GM18868 (cell line): ENCODE measurements around the gene GPN2.
A peak's percentile ranks its signal among the peaks of the same experiment; 100 is the strongest.

ENCODE experiments used
- ATAC-seq: cut with Tn5 transposase; IDR thresholded peaks from one replicate; pipeline ENCODE4 v1.9.1; 2021; ENCODE audit warnings: mild to moderate bottlenecking, moderate library complexity; ENCODE audit not compliant: unreplicated experiment

GPN2 gene

GRCh38 chr1:26889551-26890466 lies at the start of gene GPN2:
Gene GPN2 (minus strand): TSS chr1:26890283. CDS start chr1:26890096, 187 bp downstream.
- peak; percentile 88 for ATAC-seq

GRCh38 chr1:26938659-26939025 lies 48.6 kb upstream of the GPN2 start:
- no peak for ATAC-seq

GRCh38 chr1:26938004-26938658 lies 48.0 kb upstream of the GPN2 start:
- ATAC-seq = no peak

GRCh38 chr1:26936823-26937222 lies 46.7 kb upstream of the GPN2 start:
- no peak for ATAC-seq

- no peak for ATAC-seq
Measured at GRCh38 chr1:26932531-26932930, 42.4 kb upstream of the GPN2 start.

- no peak for ATAC-seq
Measured at GRCh38 chr1:26923711-26924110, 33.6 kb upstream of the GPN2 start.

GRCh38 chr1:26922901-26923300 lies 32.8 kb upstream of the GPN2 start:
- no peak for ATAC-seq

- no peak for ATAC-seq
Measured at GRCh38 chr1:26922431-26922729, 32.3 kb upstream of the GPN2 start.

- ATAC-seq = peak; percentile 97
Measured at GRCh38 chr1:26921540-26922430, 31.7 kb upstream of the GPN2 start, which contains the start of gene NUDC. Gene NUDC (plus strand): TSS chr1:26921743. CDS start chr1:26921849, 106 bp downstream.

- ATAC-seq = peak; percentile 24
Measured at GRCh38 chr1:26921126-26921539, 31.1 kb upstream of the GPN2 start.

- ATAC-seq = no peak
Measured at GRCh38 chr1:26915204-26915842, 25.2 kb upstream of the GPN2 start.

GRCh38 chr1:26913754-26914619 lies 23.9 kb upstream of the GPN2 start, which contains the start of gene NR0B2:
Gene NR0B2 (minus strand): TSS chr1:26913975. CDS start chr1:26913940, 35 bp downstream.
- ATAC-seq = no peak

GRCh38 chr1:26913389-26913753 lies 23.3 kb upstream of the GPN2 start:
- no peak for ATAC-seq

- no peak for ATAC-seq
Measured at GRCh38 chr1:26912147-26912490, 22.0 kb upstream of the GPN2 start.

- no peak for ATAC-seq
Measured at GRCh38 chr1:26911399-26912146, 21.5 kb upstream of the GPN2 start.

- ATAC-seq = no peak
Measured at GRCh38 chr1:26910343-26911160, 20.5 kb upstream of the GPN2 start.

GRCh38 chr1:26909951-26910342 lies 19.9 kb upstream of the GPN2 start:
- ATAC-seq = no peak
